Stimulated activated CD4-positive, alpha-beta T cell treated with anti-CD3 and anti-CD28 coated beads, Interleukin-4, amount 100 ng/mL, for 48 hours (primary cell): ENCODE data around the gene WDR3.

ENCODE experiments used
- DNase-seq, 2 donors: peaks; one replicate each; pipeline ENCODE4 v3.0.0-alpha.2; 2020; ENCODE audit warnings: low read depth in 2 of 2

WDR3 gene

DNA sequence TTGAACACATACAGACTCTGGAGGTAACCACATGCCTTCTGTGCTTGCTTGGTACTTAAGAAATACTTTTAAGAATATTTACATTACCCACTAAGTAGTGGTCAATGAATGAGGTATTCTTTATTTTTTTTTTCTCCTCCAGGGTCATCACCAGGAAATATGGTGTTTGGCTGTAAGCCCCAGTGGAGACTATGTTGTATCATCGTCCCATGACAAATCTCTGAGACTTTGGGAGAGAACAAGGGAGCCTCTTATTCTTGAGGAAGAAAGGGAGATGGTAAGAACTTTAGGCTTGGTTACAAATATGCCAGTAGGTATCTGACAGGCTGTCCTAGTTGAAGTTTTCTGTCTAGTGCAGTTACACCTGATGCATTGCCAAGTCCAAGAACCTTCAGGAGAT lies 22.8 kb downstream of the WDR3 start:
- no peak for DNase-seq

- DNase-seq: no peak
Observed at GRCh38 chr1:117959364-117959763, 29.8 kb downstream of the WDR3 start.

DNA sequence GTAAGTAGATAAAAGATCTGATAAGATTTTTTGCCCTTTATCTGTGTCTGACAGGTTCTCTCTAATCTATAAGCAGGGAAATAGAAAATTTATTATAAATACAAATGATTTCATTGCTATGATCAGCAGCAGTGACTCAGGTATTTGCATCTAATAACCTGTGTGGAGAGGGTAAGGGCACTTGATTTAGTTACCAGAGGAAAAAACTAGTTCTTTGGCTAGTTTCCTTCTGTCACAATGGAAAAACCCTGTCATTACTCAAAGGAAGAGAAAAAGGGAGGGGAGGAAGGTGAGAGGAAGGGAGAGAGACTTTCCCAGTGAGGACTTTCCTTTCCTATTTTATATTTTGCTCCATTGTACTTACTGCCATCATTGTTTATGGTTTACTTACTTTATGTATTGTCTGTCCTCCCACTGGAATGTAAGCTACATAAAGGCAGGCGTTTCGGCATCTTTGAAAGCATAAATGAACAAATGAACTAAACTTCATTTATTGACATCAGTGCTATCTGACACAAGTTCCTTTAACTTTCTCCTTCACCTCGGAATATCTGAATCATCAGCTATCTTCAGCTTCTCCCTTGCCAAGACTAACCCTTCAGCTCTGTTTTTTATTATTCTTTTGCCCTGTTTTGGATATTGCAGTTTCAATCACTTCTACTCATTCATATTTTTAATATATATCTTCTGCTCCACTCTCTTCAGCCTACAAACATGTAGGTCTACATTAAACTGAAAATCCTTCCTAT lies 34.9 kb downstream of the WDR3 start:
- DNase-seq: no peak

- DNase-seq: no peak
Observed at GRCh38 chr1:117967477-117967876, 37.9 kb downstream of the WDR3 start.

- no peak for DNase-seq
Observed at GRCh38 chr1:117967881-117968280, 38.3 kb downstream of the WDR3 start.

DNA sequence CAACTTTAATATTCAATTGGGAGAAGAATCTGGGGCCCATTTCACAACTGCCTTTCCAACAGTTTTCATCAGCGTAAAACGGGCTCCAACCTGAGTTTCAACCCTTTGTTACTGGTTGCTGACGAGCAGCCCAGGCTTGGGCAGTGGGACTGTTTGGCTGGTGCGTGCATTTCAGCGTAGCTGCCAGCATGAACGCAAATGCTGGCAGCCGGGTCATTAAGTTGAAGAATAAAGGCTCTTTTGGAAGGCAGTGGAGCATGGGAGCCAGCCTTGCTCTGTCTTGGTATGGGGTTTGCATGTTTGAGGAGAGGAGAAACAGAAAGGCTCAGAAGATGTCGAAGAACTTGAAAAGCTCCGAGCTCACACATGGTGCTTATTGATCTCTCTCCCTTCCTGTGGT lies 40.7 kb downstream of the WDR3 start:
- DNase-seq: no peak

DNA sequence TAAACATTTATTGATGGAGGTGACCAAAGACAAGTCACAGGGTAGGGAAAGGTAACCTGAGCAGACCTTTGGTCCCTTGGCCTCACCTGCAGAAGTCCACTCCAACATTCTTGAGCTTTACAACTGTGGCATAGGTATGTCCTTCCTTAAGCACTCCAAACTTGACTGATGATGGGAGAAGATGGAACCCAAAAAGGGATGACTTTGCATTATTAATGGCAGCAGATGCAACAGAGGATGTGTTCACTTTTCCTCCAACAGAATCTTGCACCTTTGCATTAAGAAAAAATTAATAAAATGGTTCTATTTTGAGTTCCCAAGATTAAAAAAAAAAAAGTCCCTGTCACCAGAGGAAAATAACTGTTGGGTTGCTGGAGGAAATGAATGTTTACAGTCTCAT lies 42.2 kb downstream of the WDR3 start:
- no peak for DNase-seq

DNA sequence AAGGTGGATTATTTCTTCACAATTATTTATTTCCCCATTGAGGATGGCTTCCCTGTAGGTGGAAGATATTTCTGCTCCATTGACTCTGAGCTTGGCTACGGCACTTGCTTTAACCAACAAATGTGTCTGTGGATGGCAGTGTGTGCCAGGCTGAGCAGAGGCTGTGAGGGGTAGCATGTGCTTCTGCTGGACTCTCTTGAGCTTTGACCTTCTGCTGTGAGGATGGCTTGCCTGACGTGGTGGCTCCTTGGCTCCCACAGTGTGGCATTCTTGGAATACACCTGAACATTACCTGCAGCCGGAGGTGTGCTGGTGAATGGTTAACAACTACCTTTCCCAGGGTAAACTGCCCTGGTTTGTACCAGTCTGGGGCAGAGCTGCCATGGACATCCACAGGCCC lies 46.8 kb downstream of the WDR3 start:
- no peak for DNase-seq

- DNase-seq: no peak
Observed at GRCh38 chr1:117981455-117982192, 52.1 kb downstream of the WDR3 start.

DNA sequence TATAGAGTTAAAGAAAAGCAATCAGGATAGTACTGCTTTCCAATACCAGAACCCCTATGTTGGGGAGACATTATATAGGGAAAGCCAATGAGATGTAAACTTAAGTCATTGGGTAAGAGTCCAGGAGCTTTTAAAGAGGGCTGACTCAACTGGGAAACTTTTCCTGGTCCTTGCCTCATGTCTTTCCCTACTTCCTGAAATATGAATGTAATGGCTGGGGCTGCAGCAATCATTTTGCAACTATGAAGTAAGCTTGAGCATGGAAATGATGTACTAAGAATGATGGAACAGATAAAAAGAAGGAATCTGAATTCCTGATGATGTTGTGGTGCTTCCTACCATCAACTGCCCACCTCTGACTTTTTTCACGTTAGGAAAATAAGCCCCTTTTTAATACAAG lies 55.7 kb downstream of the WDR3 start:
- no peak for DNase-seq

DNA sequence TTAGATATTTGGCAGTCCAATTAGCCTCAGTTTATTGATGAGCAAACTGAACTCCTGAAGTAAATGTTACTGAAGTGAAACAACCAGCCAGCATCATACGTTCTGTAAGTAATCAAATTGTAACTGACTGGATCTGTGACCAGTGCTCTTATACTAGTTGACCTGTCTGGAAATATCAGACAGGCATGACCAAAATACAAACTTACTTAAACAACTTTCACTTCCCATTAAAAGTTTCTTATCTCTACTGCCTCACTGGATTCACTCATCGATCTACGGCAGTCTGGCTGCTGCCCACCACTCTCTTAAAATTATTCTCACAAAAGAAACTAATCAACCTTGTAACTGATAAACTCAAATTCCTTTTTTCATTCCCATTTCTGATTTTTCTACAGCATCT lies 56.4 kb downstream of the WDR3 start:
- DNase-seq: no peak

- DNase-seq: no peak
Observed at GRCh38 chr1:118004312-118004711, 74.8 kb downstream of the WDR3 start.

- DNase-seq: no peak
Observed at GRCh38 chr1:118007391-118007790, 77.9 kb downstream of the WDR3 start.

DNA sequence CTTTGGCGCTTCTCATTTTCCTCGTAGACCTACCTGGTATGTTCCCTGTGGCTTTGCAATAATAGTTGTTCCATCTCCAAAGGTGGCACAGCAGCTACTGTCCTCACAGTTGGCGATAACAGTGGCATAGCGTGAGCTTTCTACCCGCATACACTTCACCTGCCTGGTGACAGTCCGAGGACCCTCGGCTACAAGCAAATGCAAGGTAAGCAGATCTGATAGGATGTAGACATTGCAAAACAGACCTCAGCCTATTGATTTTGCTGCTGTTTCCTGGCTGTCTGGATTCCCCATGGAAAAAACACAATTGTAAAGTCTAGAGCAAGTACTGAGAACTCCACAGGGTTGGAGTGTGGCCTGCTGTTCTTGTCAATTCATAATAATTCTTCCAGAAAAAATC lies 78.5 kb downstream of the WDR3 start:
- no peak for DNase-seq

DNA sequence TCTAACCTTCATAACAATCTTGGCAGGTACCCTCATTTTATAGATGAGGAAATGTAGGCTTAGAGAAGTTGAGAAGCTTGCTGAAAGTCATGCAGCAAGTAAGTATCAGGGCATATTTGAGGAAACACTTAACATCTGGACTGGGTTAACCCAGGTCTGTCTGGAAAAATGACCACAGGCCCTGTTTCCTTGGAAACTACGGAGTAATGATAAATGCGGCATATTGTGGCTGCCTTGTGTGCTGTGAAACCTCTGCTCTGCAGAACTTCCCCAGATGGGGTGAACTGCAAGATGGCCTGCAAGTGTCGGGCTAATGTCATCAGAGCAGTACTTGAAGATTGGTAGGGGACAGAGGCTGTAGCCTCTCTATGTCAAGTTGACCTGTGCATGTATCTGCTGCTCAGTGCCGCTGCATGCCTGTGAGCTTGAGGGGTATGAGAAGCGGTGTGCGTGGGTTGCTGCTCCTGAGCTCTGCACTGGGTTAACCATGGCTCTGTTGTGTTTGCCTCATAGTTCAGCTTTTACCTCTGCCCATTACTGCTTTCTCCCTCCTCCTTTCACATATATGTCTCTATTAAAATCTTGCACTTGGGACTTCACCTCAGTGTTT lies 83.1 kb downstream of the WDR3 start:
- DNase-seq: no peak

- DNase-seq: no peak
Observed at GRCh38 chr1:118013336-118013735, 83.8 kb downstream of the WDR3 start.

DNA sequence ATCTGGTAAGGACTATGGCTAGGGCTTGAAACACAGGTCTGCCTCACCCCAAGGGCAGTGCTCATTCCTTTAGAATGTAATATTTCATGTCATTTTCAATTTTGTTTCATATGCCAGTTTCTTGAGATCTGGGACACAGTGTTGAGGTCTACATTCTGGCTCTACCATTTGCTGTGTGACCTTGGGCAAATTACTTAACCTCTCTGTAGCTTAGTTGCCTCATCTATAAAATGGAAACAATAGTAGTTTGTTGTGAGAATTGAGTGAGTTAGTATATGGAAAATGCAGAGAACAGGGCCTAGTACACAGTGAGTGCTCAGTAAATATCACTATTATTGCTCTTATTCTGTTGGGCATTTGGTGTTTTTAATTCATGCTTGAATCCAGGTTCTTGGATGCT lies 84.4 kb downstream of the WDR3 start:
- DNase-seq: no peak
